SU-DHL-6 (cell line): ENCODE measurements around the gene SELENON.

Experiments
- CTCF ChIP-seq: fragments of 200-600 bp; sonication (generic); IDR thresholded peaks from one replicate; pipeline ENCODE4 v1.5.1; 2017; ENCODE audit warnings: antibody characterized with exemption, mild to moderate bottlenecking, low read length, moderate library complexity; ENCODE audit not compliant: insufficient read depth, poor library complexity, severe bottlenecking
- EZH2phosphoT487 ChIP-seq: fragments of 200-600 bp; sonication (generic), shearing (Covaris generic); conservative IDR thresholded peaks from 2 replicates; pipeline ENCODE4 v1.6.1; 2018; ENCODE audit warnings: mild to moderate bottlenecking, antibody characterized with exemption, low read length, moderate library complexity, mixed read lengths

- TF ChIP-seq CTCF (no peak), EZH2phosphoT487 (no peak)
Measured at GRCh38 chr1:25806418-25806817, 6.4 kb downstream of the SELENON start.
